Body of pancreas (tissue), 4 donors: ENCODE data around the gene C2orf81.

Experiments used
- POLR2A ChIP-seq, 3 donors: fragments of 450-650 bp; IDR thresholded peaks; one replicate each; pipeline ENCODE4 v1.6.1; 2016; ENCODE audit warnings: antibody characterized with exemption in 3 of 3, mild to moderate bottlenecking in 2 of 3
- TF ChIP-seq, protein P1 (sequence below), 7 experiments: fragments of 450-650 bp in 4 of 7; fragments of 200-600 bp in 3 of 7; sonication (generic) in 3 of 7; IDR thresholded peaks; one replicate each; pipeline ENCODE4 v1.5.1; 2016 to 2019; ENCODE audit warnings: antibody characterized with exemption in 7 of 7

DNA sequence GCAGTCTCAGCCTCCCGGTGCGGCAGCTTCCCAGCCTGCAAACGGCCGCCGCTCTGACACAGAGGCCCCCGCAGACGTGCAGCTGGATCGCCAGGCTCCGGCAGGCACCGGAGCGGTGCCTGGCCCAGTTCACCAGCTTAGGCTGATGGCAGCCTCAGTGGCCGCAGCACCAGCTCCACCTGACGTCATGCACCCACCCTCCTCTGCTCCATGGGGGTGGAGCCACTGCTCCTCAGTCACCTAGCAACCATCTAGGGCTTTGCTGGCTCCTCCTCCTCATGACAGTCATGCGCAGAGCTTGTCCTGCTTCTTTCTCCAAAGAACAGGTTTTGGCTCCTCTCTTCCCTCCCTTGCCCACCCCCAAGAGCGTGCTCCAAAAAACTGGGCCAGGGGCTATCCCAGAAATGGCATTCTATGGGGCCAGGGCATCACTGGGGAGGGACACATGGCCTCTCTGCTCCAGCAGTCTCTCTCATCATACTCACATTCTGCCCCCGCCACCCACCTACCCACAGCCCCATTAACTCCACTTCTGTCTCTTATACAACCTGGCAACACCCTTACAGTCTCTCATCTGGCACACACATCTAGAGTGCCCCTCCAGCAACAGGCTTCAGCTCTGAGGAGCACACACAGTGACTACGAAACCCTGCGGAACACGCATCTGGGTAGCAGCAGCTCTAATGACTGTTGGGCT, 46.8 kb downstream of the C2orf81 start:
- TF ChIP-seq, protein P1, sequence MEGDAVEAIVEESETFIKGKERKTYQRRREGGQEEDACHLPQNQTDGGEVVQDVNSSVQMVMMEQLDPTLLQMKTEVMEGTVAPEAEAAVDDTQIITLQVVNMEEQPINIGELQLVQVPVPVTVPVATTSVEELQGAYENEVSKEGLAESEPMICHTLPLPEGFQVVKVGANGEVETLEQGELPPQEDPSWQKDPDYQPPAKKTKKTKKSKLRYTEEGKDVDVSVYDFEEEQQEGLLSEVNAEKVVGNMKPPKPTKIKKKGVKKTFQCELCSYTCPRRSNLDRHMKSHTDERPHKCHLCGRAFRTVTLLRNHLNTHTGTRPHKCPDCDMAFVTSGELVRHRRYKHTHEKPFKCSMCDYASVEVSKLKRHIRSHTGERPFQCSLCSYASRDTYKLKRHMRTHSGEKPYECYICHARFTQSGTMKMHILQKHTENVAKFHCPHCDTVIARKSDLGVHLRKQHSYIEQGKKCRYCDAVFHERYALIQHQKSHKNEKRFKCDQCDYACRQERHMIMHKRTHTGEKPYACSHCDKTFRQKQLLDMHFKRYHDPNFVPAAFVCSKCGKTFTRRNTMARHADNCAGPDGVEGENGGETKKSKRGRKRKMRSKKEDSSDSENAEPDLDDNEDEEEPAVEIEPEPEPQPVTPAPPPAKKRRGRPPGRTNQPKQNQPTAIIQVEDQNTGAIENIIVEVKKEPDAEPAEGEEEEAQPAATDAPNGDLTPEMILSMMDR (IDR thresholded peaks at IDR 0.05) = no peak
- peak in 1 of 3 donors; percentile 11 for TF ChIP-seq POLR2A (IDR thresholded peaks at IDR 0.05)
